HCT116 (cell line): ENCODE results near the gene ZNF646. TPM values are rescaled to one million over a fixed set of nuclear protein-coding genes. Genes with fewer than 3 reads are reported as not detected.

ENCODE experiments used
- ATAC-seq: fragments of 200-7000 bp; cut with Tn5 transposase; 2 replicates; pipeline ENCODE4 v1.9.1; 2020; ENCODE audit warnings: mild to moderate bottlenecking, moderate library complexity
- BruUV-seq: library from RNA; stranded (reverse); fragments of 400-500 nt; replicated peaks from 2 replicates; lab custom pipeline; 2021; lab: Mats Ljungman, UMichigan
- CTCF ChIA-PET: fragments of 300-600 bp; sonication (Branson Sonifier 250); formaldehyde crosslinking; loops from one replicate; lab custom pipeline; 2021; ENCODE audit warnings: antibody characterized with exemption; lab: Charles Lee
- POLR2A ChIA-PET: fragments of 300-600, 350-600 bp; sonication (Branson Sonifier 250); formaldehyde crosslinking; loops from one replicate; lab custom pipeline; 2021; ENCODE audit warnings: antibody characterized with exemption; lab: Charles Lee
- RAD21 ChIA-PET, 2 experiments: fragments of 300-600 bp; sonication (Branson Sonifier 250); formaldehyde crosslinking; loops; one replicate each; lab custom pipeline; 2023; ENCODE audit warnings: low total read pairs in 2 of 2; ENCODE audit not compliant: uncharacterized antibody in 2 of 2, unreplicated experiment in 2 of 2, low non-redundant PET in 1 of 2; lab: Charles Lee
- DNase-seq: peaks from one replicate; pipeline ENCODE4 v3.0.0-alpha.2; 2010; ENCODE audit warnings: low read depth, low spot score
- H2AFZ ChIP-seq: fragments of 200-600 bp; shearing (Covaris generic), sonication (generic); 2 replicates; pipeline ENCODE4 v1.6.1; 2017; ENCODE audit warnings: low read depth, mixed run types, mixed read lengths, antibody characterized with exemption, low read length; ENCODE audit not compliant: poor library complexity, severe bottlenecking
- H3K27ac ChIP-seq: 2 replicates; pipeline ENCODE4 v1.5.1; 2012; ENCODE audit warnings: low read depth, low read length
- H3K27me3 ChIP-seq: fragments of 200-600 bp; sonication (generic); 2 replicates; pipeline ENCODE4 v1.6.1; 2016; ENCODE audit warnings: mixed run types, low read length, mixed read lengths; ENCODE audit not compliant: insufficient read depth
- H3K36me3 ChIP-seq, 2 experiments: fragments of 200-500 bp in 1 of 2; fragments of 200-600 bp in 1 of 2; sonication (Bioruptor generic) in 1 of 2; sonication (generic) in 1 of 2; 2 replicates each; pipeline versions ENCODE4 v1.5.1 to v1.6.1; 2014 to 2016; ENCODE audit warnings: low read length in 2 of 2, inconsistent platforms in 1 of 2, mixed read lengths in 1 of 2, mixed run types in 1 of 2; ENCODE audit not compliant: insufficient read depth in 2 of 2, control insufficient read depth in 1 of 2
- H3K4me1 ChIP-seq, 2 experiments: fragments of 200-600 bp in 1 of 2; sonication (generic) in 1 of 2; 2 replicates each; pipeline versions ENCODE4 v1.5.1 to v1.6.1; 2012 to 2017; ENCODE audit warnings: low read length in 2 of 2, inconsistent platforms in 1 of 2, mild to moderate bottlenecking in 1 of 2, mixed read lengths in 1 of 2, mixed run types in 1 of 2, moderate library complexity in 1 of 2; ENCODE audit not compliant: insufficient read depth in 2 of 2, control insufficient read depth in 1 of 2
- H3K4me2 ChIP-seq: fragments of 200-600 bp; sonication (generic); 2 replicates; pipeline ENCODE4 v1.6.1; 2017; ENCODE audit warnings: mixed run types, low read length, mixed read lengths
- H3K4me3 ChIP-seq, 2 experiments: fragments of 200-600 bp in 1 of 2; sonication (generic) in 1 of 2; replicated peaks in 1 of 2; 2 replicates each; pipeline ENCODE4 v1.5.1; 2011 to 2016; ENCODE audit warnings: low read length in 2 of 2, control low read depth in 1 of 2, low read depth in 1 of 2, mild to moderate bottlenecking in 1 of 2, mixed read lengths in 1 of 2, mixed run types in 1 of 2
- H3K79me2 ChIP-seq: fragments of 200-600 bp; sonication (generic); 2 replicates; pipeline ENCODE4 v1.6.1; 2017; ENCODE audit warnings: mild to moderate bottlenecking, mixed run types, low read length, moderate library complexity, mixed read lengths; ENCODE audit not compliant: insufficient read depth
- H3K9ac ChIP-seq: fragments of 200-600 bp; sonication (generic); 2 replicates; pipeline ENCODE4 v1.6.1; 2016; ENCODE audit warnings: low read length, mixed read lengths
- H3K9me2 ChIP-seq: fragments of 200-600 bp; sonication (generic), shearing (Covaris generic); 2 replicates; pipeline ENCODE4 v1.6.1; 2017; ENCODE audit warnings: mixed run types, mild to moderate bottlenecking, moderate library complexity; ENCODE audit not compliant: insufficient read depth
- H3K9me3 ChIP-seq, 2 experiments: fragments of 200-500 bp in 1 of 2; fragments of 200-600 bp in 1 of 2; sonication (Bioruptor generic) in 1 of 2; sonication (generic) in 1 of 2; 2 replicates each; pipeline ENCODE4 v1.6.1; 2014 to 2017; ENCODE audit warnings: low read length in 2 of 2, mixed read lengths in 2 of 2, inconsistent platforms in 1 of 2, low read depth in 1 of 2, mild to moderate bottlenecking in 1 of 2, mixed run types in 1 of 2, moderate library complexity in 1 of 2; ENCODE audit not compliant: control insufficient read depth in 1 of 2, insufficient read depth in 1 of 2
- H4K20me1 ChIP-seq: fragments of 200-600 bp; sonication (generic), shearing (Covaris generic); 2 replicates; pipeline ENCODE4 v1.6.1; 2017; ENCODE audit warnings: mixed run types, mild to moderate bottlenecking, moderate library complexity; ENCODE audit not compliant: insufficient read depth
- CBX3 ChIP-seq: IDR thresholded peaks from 2 replicates; pipeline ENCODE4 v1.6.1; 2012; ENCODE audit warnings: low read depth
- CEBPB ChIP-seq: IDR thresholded peaks from 2 replicates; pipeline ENCODE4 v1.6.1; 2012; ENCODE audit warnings: low read depth
- EGR1 ChIP-seq: IDR thresholded peaks from 2 replicates; pipeline ENCODE4 v1.6.1; 2012; ENCODE audit warnings: low read depth
- FOSL1 ChIP-seq: IDR thresholded peaks from 2 replicates; pipeline ENCODE4 v1.6.1; 2012; ENCODE audit warnings: low read depth
- POLR2AphosphoS5 ChIP-seq: IDR thresholded peaks from 2 replicates; pipeline ENCODE4 v1.6.1; 2011; ENCODE audit warnings: mild to moderate bottlenecking, low read depth, low read length, moderate library complexity
- RAD21 ChIP-seq: IDR thresholded peaks from 2 replicates; pipeline ENCODE4 v1.6.1; 2012; ENCODE audit warnings: low read depth, mild to moderate bottlenecking
- SP1 ChIP-seq: IDR thresholded peaks from 2 replicates; pipeline ENCODE4 v1.6.1; 2012; ENCODE audit warnings: low read depth
- SRF ChIP-seq: IDR thresholded peaks from 2 replicates; pipeline ENCODE4 v1.6.1; 2012; ENCODE audit warnings: low read depth
- YY1 ChIP-seq: IDR thresholded peaks from 2 replicates; pipeline ENCODE4 v1.6.1; 2011; ENCODE audit warnings: low read length, low read depth, moderate library complexity, mild to moderate bottlenecking; ENCODE audit not compliant: insufficient replicate concordance; ENCODE audit errors: extremely low read depth
- ZBTB33 ChIP-seq: IDR thresholded peaks from 2 replicates; pipeline ENCODE4 v1.6.1; 2011; ENCODE audit warnings: mild to moderate bottlenecking, low read length, moderate library complexity; ENCODE audit not compliant: insufficient replicate concordance; ENCODE audit errors: extremely low read depth
- ZNF274 ChIP-seq: fragments of 200-500 bp; sonication (Bioruptor generic); IDR thresholded peaks from 2 replicates; pipeline ENCODE4 v1.6.1; 2014; ENCODE audit warnings: mild to moderate bottlenecking, low read depth, low read length, inconsistent platforms
- intact Hi-C: fragments of 100-400 bp; cut with micrococcal nuclease; formaldehyde crosslinking; loops from 2 replicates; pipeline ENCODE4 v1.10.0; 2022
- total RNA-seq: library from RNA; stranded (reverse); gene quantifications from one replicate; pipeline ENCODE4 v1.2.1, GENCODE V29; 2021; ENCODE audit not compliant: unreplicated experiment
- TF ChIP-seq, protein P1 (sequence below): IDR thresholded peaks from 2 replicates; pipeline ENCODE4 v1.6.1; 2012

Gene ZNF646
- total RNA-seq, 1 experiment from 2014 or later, result 17.7 TPM

DNA sequence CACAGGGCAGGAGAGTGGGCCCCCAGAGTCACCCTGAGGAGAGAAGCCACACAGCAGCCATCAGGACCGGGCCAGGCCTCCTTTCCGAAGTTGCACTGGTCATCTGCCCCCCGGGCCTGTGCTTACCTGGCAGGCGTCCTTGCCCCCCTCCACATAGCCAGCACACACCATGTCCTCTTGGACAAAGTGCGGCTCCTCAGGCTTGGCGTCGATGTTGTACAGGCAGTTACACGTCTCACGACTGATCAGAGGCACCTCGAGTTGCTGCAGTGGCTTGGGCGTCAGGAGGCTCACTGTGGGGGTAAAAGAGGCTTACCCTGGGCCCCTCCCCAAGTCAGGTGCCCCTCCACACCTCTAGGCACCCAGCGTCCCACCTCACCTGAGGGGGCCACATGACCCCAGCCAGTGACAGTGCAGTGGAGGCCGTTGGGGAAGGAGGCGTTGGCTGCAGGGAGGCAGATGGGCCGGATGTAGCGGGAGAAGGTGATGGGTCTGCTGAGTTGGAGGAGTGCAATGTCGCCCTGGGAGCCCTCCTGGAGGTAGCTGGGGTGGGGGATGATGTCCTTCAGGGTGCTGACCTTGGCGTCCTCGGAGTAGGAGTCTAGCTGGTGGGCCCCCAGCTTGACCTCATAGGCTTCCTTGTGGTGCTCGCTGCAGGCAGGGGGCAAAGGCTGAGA is 58.2 kb downstream of the ZNF646 start:
- H3K9me2 ChIP-seq, result no peaks in the 10 kb centered on the region
- ChIA-PET RAD21 (no interaction called here), POLR2A (interaction anchor here (1.4 to 2.4 kb wide), 2 partner anchors 10 to 15 kb away, joined by 3 to 7 read pairs; partner anchors contain the start of gene KAT8), CTCF (interaction anchor here (0.6 to 1.6 kb wide), 2 partner anchors 10 to 30 kb away, joined by 4 to 8 read pairs; no protein-coding TSS in a partner anchor)
- DNase-seq (no peak), ATAC-seq (no peak)
- H3K79me2 ChIP-seq, result peaks cover 7% of the 10 kb centered on the region; the same call in 1 of the 2 replicates
- no peak overlapping the region for H3K9ac ChIP-seq
- TF ChIP-seq RAD21 (no peak), POLR2AphosphoS5 (peak; percentile 27; the same call in 1 of the 2 replicates), ZNF274 (no peak), CBX3 (no peak)
- H3K4me2 ChIP-seq, result no peak overlapping the region
- H3K9me3 ChIP-seq, result no peaks in the 10 kb centered on the region
- H3K27ac ChIP-seq, result no peak overlapping the region
- H3K27me3 ChIP-seq, result no peaks in the 10 kb centered on the region
- no peak overlapping the region for H2AFZ ChIP-seq
- peaks cover 29 to 45% of the 10 kb centered on the region in 2 experiments for H3K4me1 ChIP-seq
- intact Hi-C loops, result no loop called here
- no TSS peak for BruUV-seq
- no peak overlapping the region for H3K4me3 ChIP-seq
- peaks cover 8 to 14% of the 10 kb centered on the region in 2 experiments; a peak in 3 of 4 replicates for H3K36me3 ChIP-seq
- no peaks in the 10 kb centered on the region for H4K20me1 ChIP-seq

GRCh38 chr16:31133046-31133501 is 58.9 kb downstream of the ZNF646 start:
- TF ChIP-seq RAD21, result no peak
- TF ChIP-seq, protein P1, sequence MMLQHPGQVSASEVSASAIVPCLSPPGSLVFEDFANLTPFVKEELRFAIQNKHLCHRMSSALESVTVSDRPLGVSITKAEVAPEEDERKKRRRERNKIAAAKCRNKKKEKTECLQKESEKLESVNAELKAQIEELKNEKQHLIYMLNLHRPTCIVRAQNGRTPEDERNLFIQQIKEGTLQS, result no peak
- no peak for TF ChIP-seq EGR1
- TF ChIP-seq CEBPB, result no peak
- no peak for TF ChIP-seq SRF
- TF ChIP-seq ZNF274, result no peak
- no peak for TF ChIP-seq SP1
- no peak for TF ChIP-seq ZBTB33
- TF ChIP-seq FOSL1, result no peak
- no peak for TF ChIP-seq YY1
- Histone ChIP-seq H3K36me3 (peaks cover 8 to 14% of the 10 kb centered on the region in 2 experiments; a peak in 3 of 4 replicates), H3K4me3 (no peak overlapping the region), H3K9me2 (no peaks in the 10 kb centered on the region), H3K27me3 (no peaks in the 10 kb centered on the region), H3K27ac (no peak overlapping the region), H3K4me2 (no peak overlapping the region), H3K4me1 (peaks cover 34 to 51% of the 10 kb centered on the region in 2 experiments), H3K9me3 (no peaks in the 10 kb centered on the region), H3K9ac (no peak overlapping the region), H3K79me2 (peaks cover 7% of the 10 kb centered on the region; the same call in 1 of the 2 replicates), H4K20me1 (no peaks in the 10 kb centered on the region), H2AFZ (no peak overlapping the region)
- intact Hi-C loops, result no loop called here
- no peak for ATAC-seq
- ChIA-PET POLR2A (interaction anchor here (1.4 kb wide), 1 partner anchor 9 kb away, joined by 3 read pairs; no protein-coding TSS in a partner anchor), RAD21 (no interaction called here), CTCF (no interaction called here)
- DNase-seq, result no peak
- no TSS peak for BruUV-seq
